ENCODE measurements around the gene NFE2L3.
"Not testable (repeated sequence)": the region's sequence is repeated elsewhere in the genome, so short reads cannot be mapped to it uniquely, and the experiment has no call there.

Gene NFE2L3

DNA sequence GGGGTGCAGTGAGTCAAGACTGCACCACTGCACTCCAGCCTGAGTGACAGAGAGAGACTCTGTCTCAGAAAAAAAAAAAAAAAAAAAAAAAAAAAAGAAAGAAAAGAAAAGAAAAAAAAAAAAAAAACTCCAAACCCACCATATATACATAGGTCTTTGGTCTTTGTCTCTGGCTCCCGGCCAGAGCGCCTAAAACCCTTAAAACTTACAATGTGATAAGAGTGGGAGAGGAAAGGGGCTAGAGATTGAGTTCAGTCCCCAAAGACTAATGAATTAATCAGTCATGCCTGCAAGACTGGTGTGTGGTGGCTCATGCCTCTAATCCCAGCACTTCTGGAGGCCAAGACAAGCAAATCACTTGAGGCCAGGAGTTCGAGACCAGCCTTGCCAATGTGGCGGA is 6.8 kb upstream of the NFE2L3 start:
- DNase-seq (ENCODE audit: insufficient read length, low spot score), result no peak
- no peak for FAIRE-seq
- no peak for TF ChIP-seq SPI1 (IDR thresholded peaks at IDR 0.05; ENCODE audit: low read depth, low read length)
- no peak for TF ChIP-seq POLR2A (IDR thresholded peaks at IDR 0.05; ENCODE audit: low read depth, low read length)
- no peak for TF ChIP-seq POU2F2 (IDR thresholded peaks at IDR 0.05; ENCODE audit: low read depth, low read length)
- TF ChIP-seq PAX5 (IDR thresholded peaks at IDR 0.05; ENCODE audit: insufficient read depth, low read length, severe bottlenecking), result no peak
- no peak for TF ChIP-seq POLR2AphosphoS5 (IDR thresholded peaks at IDR 0.05; ENCODE audit: low read depth, low read length)
- TF ChIP-seq TAF1 (IDR thresholded peaks at IDR 0.05; ENCODE audit: low read depth, low read length), result no peak

DNA sequence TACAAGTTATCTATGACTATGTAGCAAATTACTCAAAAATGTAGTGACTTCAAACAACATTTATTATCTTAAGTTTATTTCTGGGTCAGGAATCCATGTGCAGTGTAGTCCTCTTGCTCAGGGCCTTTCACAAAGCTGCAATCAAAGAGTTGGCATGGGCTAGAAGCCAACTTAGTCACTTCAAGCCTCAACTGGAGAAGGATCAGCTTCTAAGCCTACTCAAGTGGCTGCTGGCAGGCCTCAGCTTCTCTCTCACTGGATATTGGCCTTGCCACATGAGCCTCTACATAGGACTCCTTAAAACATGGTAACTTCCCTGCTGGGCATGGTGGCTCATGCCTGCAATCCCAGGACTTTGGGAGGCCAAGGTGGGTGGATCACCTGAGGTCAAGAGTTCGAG is 5.0 kb upstream of the NFE2L3 start:
- TF ChIP-seq POU2F2 (IDR thresholded peaks at IDR 0.05; ENCODE audit: low read depth, low read length) (no peak), TAF1 (IDR thresholded peaks at IDR 0.05; ENCODE audit: low read depth, low read length) (no peak), POLR2AphosphoS5 (IDR thresholded peaks at IDR 0.05; ENCODE audit: low read depth, low read length) (no peak), PAX5 (IDR thresholded peaks at IDR 0.05; ENCODE audit: insufficient read depth, low read length, severe bottlenecking) (no peak), POLR2A (IDR thresholded peaks at IDR 0.05; ENCODE audit: low read depth, low read length) (no peak), SPI1 (IDR thresholded peaks at IDR 0.05; ENCODE audit: low read depth, low read length) (no peak)
- DNase-seq (ENCODE audit: insufficient read length, low spot score), result no peak
- no peak for FAIRE-seq

DNA sequence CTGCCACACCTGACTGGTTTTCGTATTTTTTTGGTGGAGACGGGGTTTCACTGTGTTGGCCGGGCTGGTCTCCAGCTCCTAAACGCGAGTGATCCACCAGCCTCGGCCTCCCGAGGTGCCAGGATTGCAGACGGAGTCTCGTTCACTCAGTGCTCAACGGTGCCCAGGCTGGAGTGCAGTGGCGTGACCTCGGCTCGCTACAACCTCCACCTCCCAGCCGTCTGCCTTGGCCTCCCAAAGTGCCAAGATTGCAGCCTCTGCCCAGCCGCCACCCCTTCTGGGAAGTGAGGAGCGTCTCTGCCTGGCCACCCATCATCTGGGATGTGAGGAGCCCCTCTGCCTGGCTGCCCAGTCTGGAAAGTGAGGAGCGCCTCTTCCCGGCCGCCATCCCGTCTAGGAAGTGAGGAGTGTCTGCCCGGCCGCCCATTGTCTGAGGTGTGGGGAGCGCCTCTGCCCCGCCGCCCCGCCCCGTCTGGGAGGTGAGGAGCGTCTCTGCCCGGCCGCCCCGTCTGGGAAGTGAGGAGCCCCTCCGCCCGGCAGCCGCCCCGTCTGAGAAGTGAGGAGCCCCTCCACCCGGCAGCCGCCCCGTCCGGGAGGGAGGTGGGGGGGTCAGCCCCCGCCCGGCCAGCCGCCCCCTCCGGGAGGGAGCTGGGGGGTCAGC is 4.2 kb upstream of the NFE2L3 start:
- not testable (repeated sequence) for FAIRE-seq; DNase-seq (ENCODE audit: insufficient read length, low spot score)

- not testable (repeated sequence) for DNase-seq (ENCODE audit: insufficient read length, low spot score); FAIRE-seq
These were observed 3.7 kb upstream of the NFE2L3 start for GRCh38 chr7:26148307-26148700.

DNA sequence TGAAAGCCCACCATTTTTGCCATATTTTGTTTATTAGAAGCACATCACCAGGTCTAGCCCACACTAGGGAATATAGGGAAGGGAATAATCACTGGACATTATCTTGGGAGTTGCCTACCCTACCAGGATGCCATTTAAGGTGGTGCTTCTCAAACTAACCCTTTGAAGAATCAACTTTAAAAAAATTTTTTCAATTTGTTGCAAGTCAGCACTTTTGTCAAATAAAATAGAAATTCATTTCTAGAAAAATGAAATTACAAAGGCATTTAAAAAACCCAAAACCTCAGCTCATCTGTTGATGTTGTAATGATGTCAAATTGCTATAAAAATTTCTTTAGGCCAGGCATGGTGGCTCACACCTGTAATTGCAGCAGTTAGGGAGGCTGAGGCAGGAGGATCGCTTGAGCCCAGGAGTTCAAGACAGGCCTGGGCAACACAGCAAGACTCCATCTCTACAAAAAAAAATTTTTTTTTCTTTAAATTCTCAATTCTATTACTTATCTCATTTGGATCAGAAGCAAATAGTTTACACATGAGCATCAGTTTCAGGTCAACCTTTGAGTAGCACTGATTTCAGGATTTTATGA is 2.5 kb upstream of the NFE2L3 start:
- no peak for TF ChIP-seq POU2F2 (IDR thresholded peaks at IDR 0.05; ENCODE audit: low read depth, low read length)
- TF ChIP-seq SPI1 (IDR thresholded peaks at IDR 0.05; ENCODE audit: low read depth, low read length), result no peak
- TF ChIP-seq PAX5 (IDR thresholded peaks at IDR 0.05; ENCODE audit: insufficient read depth, low read length, severe bottlenecking), result no peak
- no peak for TF ChIP-seq POLR2A (IDR thresholded peaks at IDR 0.05; ENCODE audit: low read depth, low read length)
- no peak for TF ChIP-seq TAF1 (IDR thresholded peaks at IDR 0.05; ENCODE audit: low read depth, low read length)
- TF ChIP-seq POLR2AphosphoS5 (IDR thresholded peaks at IDR 0.05; ENCODE audit: low read depth, low read length), result no peak
- no peak for DNase-seq (ENCODE audit: insufficient read length, low spot score)
- FAIRE-seq, result no peak

DNA sequence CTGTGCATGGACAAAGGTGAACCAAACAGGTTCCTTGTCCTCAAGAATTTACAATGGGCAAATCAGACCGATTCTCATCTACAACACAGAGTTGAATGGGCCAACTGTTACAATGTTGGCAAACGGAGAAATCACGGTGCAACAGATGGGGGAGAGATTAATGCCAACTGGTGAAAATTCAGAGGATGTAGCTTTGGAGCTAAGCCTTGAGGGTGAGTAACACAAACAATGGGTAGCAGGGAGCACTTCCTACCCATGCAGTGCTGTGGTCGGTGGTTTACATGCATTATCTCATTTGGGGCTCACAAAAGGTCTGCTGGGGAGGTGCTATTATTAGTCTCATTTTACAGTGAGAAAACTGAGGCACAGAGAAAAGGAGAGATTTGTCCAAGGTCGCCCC is 902 bp upstream of the NFE2L3 start:
- TF ChIP-seq POLR2AphosphoS5 (IDR thresholded peaks at IDR 0.05; ENCODE audit: low read depth, low read length), result no peak
- peak; percentile 36; the same call in 1 of the 2 replicates for TF ChIP-seq SPI1 (IDR thresholded peaks at IDR 0.05; ENCODE audit: low read depth, low read length)
- FAIRE-seq (peak; percentile 28), DNase-seq (ENCODE audit: insufficient read length, low spot score) (no peak)

- DNase-seq (ENCODE audit: insufficient read length, low spot score) (no peak), FAIRE-seq (no peak)
- TF ChIP-seq TAF1 (IDR thresholded peaks at IDR 0.05; ENCODE audit: low read depth, low read length) (no peak), SPI1 (IDR thresholded peaks at IDR 0.05; ENCODE audit: low read depth, low read length) (0 out of 2 replicates have a peak, but pooled peaks have one; percentile 20)
These were observed 397 bp upstream of the NFE2L3 start for GRCh38 chr7:26151650-26151952.

- peak; percentile 16 for FAIRE-seq
- DNase-seq (ENCODE audit: insufficient read length, low spot score), result not testable (repeated sequence)
These were observed 813 bp downstream of the NFE2L3 start for GRCh38 chr7:26152782-26153240.

GRCh38 chr7:26153241-26153822 is 1.3 kb downstream of the NFE2L3 start:
- DNase-seq (ENCODE audit: insufficient read length, low spot score) (no peak), FAIRE-seq (peak; percentile 47)
- 0 out of 2 replicates have a peak, but pooled peaks have one; percentile 32 for TF ChIP-seq POU2F2 (IDR thresholded peaks at IDR 0.05; ENCODE audit: low read depth, low read length)
- TF ChIP-seq POLR2A (IDR thresholded peaks at IDR 0.05; ENCODE audit: low read depth, low read length), result no peak
- TF ChIP-seq SPI1 (IDR thresholded peaks at IDR 0.05; ENCODE audit: low read depth, low read length), result no peak
- no peak for TF ChIP-seq TAF1 (IDR thresholded peaks at IDR 0.05; ENCODE audit: low read depth, low read length)

DNA sequence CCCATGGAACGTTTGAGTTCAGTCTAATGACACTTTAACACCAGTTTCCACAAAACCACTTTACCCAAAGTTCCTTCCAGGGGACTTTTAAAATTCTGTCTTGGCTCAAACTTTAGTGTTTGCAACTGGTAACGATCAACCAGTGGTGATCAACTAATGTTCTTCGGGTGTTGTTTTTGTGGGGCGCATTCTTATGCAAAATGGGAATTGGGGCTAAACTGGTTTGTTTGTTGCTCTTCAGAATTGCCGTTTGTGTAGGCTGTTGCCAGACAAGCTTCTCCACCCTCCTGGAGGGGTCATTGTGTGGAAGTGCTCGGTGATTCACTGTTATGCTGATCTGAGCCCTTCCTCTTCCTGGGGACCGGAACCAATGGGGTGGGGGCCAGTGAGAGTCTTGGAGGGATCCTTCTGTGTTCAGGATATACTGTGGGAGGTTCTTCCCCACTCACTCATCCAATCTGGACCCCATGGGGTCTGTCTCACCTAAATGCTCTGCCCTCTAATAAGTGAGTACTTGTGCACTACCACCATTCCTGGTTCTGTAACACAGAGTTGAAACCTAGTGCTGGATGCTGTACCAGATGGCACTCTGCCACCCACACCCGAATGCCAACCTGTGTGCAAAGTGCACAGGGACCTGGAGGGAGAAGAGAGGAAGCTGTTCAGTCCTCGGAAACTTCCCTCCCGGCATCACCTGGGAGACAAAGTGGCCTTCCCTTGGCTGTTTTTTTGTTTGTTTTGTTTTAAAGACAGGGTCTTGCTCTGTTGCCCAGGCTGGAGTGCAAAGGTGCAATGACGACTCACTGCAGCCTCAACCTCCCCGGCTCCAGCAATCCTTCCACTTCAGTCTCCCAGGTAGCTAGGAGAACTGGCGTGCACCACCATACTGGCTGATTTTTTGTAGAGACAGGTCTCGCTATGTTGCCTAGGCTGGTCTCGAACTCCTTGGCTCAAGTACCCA is 2.1 kb downstream of the NFE2L3 start:
- no peak for DNase-seq (ENCODE audit: insufficient read length, low spot score)
- TF ChIP-seq SPI1 (IDR thresholded peaks at IDR 0.05; ENCODE audit: low read depth, low read length), result peak; percentile 30; the same call in 1 of the 2 replicates
- no peak for TF ChIP-seq POU2F2 (IDR thresholded peaks at IDR 0.05; ENCODE audit: low read depth, low read length)
- no peak for TF ChIP-seq PAX5 (IDR thresholded peaks at IDR 0.05; ENCODE audit: insufficient read depth, low read length, severe bottlenecking)
- TF ChIP-seq POLR2AphosphoS5 (IDR thresholded peaks at IDR 0.05; ENCODE audit: low read depth, low read length), result no peak; the same call in 1 of the 2 replicates
- TF ChIP-seq TAF1 (IDR thresholded peaks at IDR 0.05; ENCODE audit: low read depth, low read length), result no peak
- peak; percentile 21; the same call in 1 of the 2 replicates for TF ChIP-seq POLR2A (IDR thresholded peaks at IDR 0.05; ENCODE audit: low read depth, low read length)
- no peak for FAIRE-seq

All from GM12891 (cell line).